ENCODE measurements around the gene LFNG.

The LFNG gene

DNA sequence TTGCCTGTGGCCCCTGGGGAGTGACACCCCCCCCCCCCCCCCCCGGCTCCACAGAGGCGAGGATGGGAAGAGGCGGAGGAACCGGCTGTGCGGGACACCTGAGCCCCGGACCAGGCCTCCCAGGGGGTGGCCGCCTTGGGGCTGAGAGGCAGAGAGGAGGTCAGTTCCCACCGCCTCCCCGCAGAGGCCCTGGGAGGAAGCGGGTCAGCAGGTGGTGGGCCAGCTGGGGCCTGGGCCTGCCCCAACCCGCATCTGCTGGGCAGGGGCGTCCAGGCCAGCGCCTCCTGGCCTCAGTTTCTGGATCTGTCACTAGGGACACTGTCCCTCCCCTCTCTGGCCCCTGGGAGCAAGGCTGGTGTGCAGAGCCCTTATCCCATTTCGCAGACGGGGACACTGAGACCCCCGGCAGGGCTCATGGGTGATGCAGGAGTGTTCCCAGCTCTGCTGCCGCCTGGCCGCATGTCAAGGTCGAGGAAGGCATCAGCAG lies 14.6 kb upstream of the LFNG start:
- no peak for TF ChIP-seq EZH2 (IDR thresholded peaks at IDR 0.05; ENCODE audit: borderline replicate concordance, low read length)
- TF ChIP-seq, protein P1, sequence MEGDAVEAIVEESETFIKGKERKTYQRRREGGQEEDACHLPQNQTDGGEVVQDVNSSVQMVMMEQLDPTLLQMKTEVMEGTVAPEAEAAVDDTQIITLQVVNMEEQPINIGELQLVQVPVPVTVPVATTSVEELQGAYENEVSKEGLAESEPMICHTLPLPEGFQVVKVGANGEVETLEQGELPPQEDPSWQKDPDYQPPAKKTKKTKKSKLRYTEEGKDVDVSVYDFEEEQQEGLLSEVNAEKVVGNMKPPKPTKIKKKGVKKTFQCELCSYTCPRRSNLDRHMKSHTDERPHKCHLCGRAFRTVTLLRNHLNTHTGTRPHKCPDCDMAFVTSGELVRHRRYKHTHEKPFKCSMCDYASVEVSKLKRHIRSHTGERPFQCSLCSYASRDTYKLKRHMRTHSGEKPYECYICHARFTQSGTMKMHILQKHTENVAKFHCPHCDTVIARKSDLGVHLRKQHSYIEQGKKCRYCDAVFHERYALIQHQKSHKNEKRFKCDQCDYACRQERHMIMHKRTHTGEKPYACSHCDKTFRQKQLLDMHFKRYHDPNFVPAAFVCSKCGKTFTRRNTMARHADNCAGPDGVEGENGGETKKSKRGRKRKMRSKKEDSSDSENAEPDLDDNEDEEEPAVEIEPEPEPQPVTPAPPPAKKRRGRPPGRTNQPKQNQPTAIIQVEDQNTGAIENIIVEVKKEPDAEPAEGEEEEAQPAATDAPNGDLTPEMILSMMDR (IDR thresholded peaks at IDR 0.05; ENCODE audit: low read length), result no peak
- peaks cover 15% of the 10 kb centered on the region for H3K4me1 ChIP-seq (ENCODE audit: insufficient read depth, low read length, severe bottlenecking)

DNA sequence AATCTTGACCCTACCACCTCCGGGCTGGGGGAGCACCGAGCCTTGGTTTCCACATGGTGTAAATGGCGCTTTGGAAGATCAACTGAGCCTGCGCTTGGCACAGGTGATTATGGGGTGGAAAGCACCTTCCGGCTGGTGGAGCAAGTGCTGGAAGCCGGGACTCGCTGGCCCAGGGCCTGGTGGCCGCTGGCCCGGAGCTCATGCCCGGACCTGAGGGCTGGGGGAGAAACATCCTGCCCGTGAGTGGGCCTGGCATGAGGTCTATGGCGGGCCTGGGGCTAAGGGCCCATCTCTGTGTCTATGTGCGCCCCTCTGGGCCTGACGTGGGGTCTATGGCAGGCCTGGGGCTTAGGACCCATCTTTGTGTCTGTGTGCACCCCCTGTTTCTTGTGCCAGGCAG lies 14.2 kb upstream of the LFNG start:
- no peak for TF ChIP-seq EZH2 (IDR thresholded peaks at IDR 0.05; ENCODE audit: borderline replicate concordance, low read length)
- TF ChIP-seq, protein P1 (IDR thresholded peaks at IDR 0.05; ENCODE audit: low read length), result no peak
- Histone ChIP-seq H3K4me2 (ENCODE audit: low read length) (no peak overlapping the region), H3K4me3 (ENCODE audit: low read depth, low read length, poor library complexity, severe bottlenecking) (no peak overlapping the region), H3K79me2 (ENCODE audit: insufficient read depth, low read length) (no peaks in the 10 kb centered on the region), H4K20me1 (ENCODE audit: insufficient read depth, low read length) (no peaks in the 10 kb centered on the region), H3K27me3 (ENCODE audit: insufficient read depth, low read length) (peaks cover 11% of the 10 kb centered on the region), H3K36me3 (ENCODE audit: insufficient read depth, low read length) (no peaks in the 10 kb centered on the region), H3K9me3 (ENCODE audit: low read length) (no peaks in the 10 kb centered on the region), H3K27ac (ENCODE audit: low read depth, low read length, poor library complexity, severe bottlenecking) (no peak overlapping the region), H2AFZ (ENCODE audit: low read length) (no peak overlapping the region), H3K9me2 (ENCODE audit: low read depth, low read length) (no peaks in the 10 kb centered on the region), H3K4me1 (ENCODE audit: insufficient read depth, low read length, severe bottlenecking) (peaks cover 20% of the 10 kb centered on the region), H3K9ac (ENCODE audit: low read length) (no peak overlapping the region), H3F3A (ENCODE audit: insufficient read depth, low read length) (no peaks in the 10 kb centered on the region)

More for the DNA sequence above, 14.6 kb upstream of the LFNG start:
- no peak overlapping the region for H3K27ac ChIP-seq (ENCODE audit: low read depth, low read length, poor library complexity, severe bottlenecking)
- H3K9ac ChIP-seq (ENCODE audit: low read length), result no peak overlapping the region
- no peaks in the 10 kb centered on the region for H3K79me2 ChIP-seq (ENCODE audit: insufficient read depth, low read length)
- H3K9me3 ChIP-seq (ENCODE audit: low read length), result no peaks in the 10 kb centered on the region
- no peaks in the 10 kb centered on the region for H3K36me3 ChIP-seq (ENCODE audit: insufficient read depth, low read length)
- H3K27me3 ChIP-seq (ENCODE audit: insufficient read depth, low read length), result peaks cover 11% of the 10 kb centered on the region
- no peaks in the 10 kb centered on the region for H4K20me1 ChIP-seq (ENCODE audit: insufficient read depth, low read length)
- no peak overlapping the region for H2AFZ ChIP-seq (ENCODE audit: low read length)
- no peaks in the 10 kb centered on the region for H3K9me2 ChIP-seq (ENCODE audit: low read depth, low read length)
- no peak overlapping the region for H3K4me3 ChIP-seq (ENCODE audit: low read depth, low read length, poor library complexity, severe bottlenecking)
- no peaks in the 10 kb centered on the region for H3F3A ChIP-seq (ENCODE audit: insufficient read depth, low read length)
- H3K4me2 ChIP-seq (ENCODE audit: low read length), result no peak overlapping the region

DNA sequence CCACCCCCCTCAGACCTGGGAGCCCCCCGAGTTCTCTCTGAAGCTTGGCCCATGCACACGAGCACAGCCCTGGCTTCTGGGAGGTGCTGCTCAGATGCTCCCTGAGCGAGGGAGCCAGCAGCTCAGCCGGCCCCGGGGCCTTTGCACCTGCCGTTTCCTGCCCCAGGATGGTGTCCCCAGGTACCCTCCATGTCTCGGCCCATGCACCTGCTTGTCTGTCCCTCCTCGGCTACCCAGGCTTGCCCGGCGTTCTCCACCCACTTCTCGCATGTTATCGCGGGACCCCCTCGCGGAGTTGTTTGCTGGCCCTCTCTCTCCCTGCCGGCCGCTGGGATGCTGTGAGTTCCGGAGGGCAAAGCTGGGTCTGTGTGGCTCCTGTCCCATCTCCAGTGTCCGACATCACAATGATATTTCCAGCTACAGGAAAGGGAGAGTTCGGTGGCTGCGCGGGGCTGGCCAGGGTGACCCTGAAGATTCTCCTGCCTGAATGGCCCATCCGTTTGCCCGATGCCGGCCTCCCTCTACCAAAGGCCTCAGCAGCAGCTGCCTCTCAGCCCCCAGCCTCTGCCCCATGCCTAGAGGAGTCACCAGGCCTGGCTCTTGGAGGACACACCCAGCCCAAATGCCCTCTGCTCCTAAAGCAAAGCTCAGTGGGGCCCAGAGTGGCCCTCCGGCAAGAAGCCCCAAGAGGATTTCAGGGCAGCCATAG lies 12.2 kb upstream of the LFNG start:
- H3K79me2 ChIP-seq (ENCODE audit: insufficient read depth, low read length), result no peaks in the 10 kb centered on the region
- no peak overlapping the region for H3K4me3 ChIP-seq (ENCODE audit: low read depth, low read length, poor library complexity, severe bottlenecking)
- H3K9me3 ChIP-seq (ENCODE audit: low read length), result no peaks in the 10 kb centered on the region
- no peaks in the 10 kb centered on the region for H3F3A ChIP-seq (ENCODE audit: insufficient read depth, low read length)
- no peak overlapping the region for H3K27ac ChIP-seq (ENCODE audit: low read depth, low read length, poor library complexity, severe bottlenecking)
- no peaks in the 10 kb centered on the region for H4K20me1 ChIP-seq (ENCODE audit: insufficient read depth, low read length)
- H3K4me2 ChIP-seq (ENCODE audit: low read length), result no peak overlapping the region
- no peak overlapping the region for H2AFZ ChIP-seq (ENCODE audit: low read length)
- TF ChIP-seq, protein P1 (IDR thresholded peaks at IDR 0.05; ENCODE audit: low read length), result no peak
- TF ChIP-seq EZH2 (IDR thresholded peaks at IDR 0.05; ENCODE audit: borderline replicate concordance, low read length), result no peak
- peaks cover 11% of the 10 kb centered on the region for H3K27me3 ChIP-seq (ENCODE audit: insufficient read depth, low read length)
- no peak overlapping the region for H3K9ac ChIP-seq (ENCODE audit: low read length)
- H3K36me3 ChIP-seq (ENCODE audit: insufficient read depth, low read length), result no peaks in the 10 kb centered on the region
- H3K9me2 ChIP-seq (ENCODE audit: low read depth, low read length), result no peaks in the 10 kb centered on the region
- peaks cover 39% of the 10 kb centered on the region for H3K4me1 ChIP-seq (ENCODE audit: insufficient read depth, low read length, severe bottlenecking)
